Heart left ventricle (tissue), 16 donors: Measurements from ENCODE around the gene ZC3H13. TPM values are rescaled to one million over a fixed set of nuclear protein-coding genes. Genes with fewer than 3 reads are reported as not detected.

ENCODE experiments used
- ATAC-seq, 4 donors: fragments of 200-7000 bp; cut with Tn5 transposase; one replicate each; pipeline ENCODE4 v1.9.1; 2020 to 2022; ENCODE audit warnings: moderate library complexity in 4 of 4, mild to moderate bottlenecking in 3 of 4, moderate number of reproducible peaks in 1 of 4
- DNase-seq, 5 donors: peaks; one replicate each; pipeline ENCODE4 v3.0.0-alpha.2; 2020
- H3K27ac ChIP-seq, 12 donors: fragments of 200-600 bp; sonication (generic) in 4 of 12; one replicate each; pipeline versions ENCODE4 v1.5.0 to v1.8.0; 2016 to 2022; ENCODE audit warnings: mild to moderate bottlenecking in 2 of 12
- H3K27me3 ChIP-seq, 9 donors: fragments of 200-600 bp; sonication (generic) in 2 of 9; one replicate each; pipeline versions ENCODE4 v1.5.1 to v1.8.0; 2016 to 2022; ENCODE audit warnings: mild to moderate bottlenecking in 3 of 9
- H3K36me3 ChIP-seq, 9 donors: fragments of 200-600 bp; sonication (generic) in 2 of 9; one replicate each; pipeline versions ENCODE4 v1.5.0 to v1.8.0; 2018 to 2022; ENCODE audit warnings: mild to moderate bottlenecking in 2 of 9
- H3K4me1 ChIP-seq, 12 donors: fragments of 200-600 bp; sonication (generic) in 4 of 12; one replicate each; pipeline versions ENCODE4 v1.5.0 to v1.8.0; 2016 to 2022; ENCODE audit warnings: mild to moderate bottlenecking in 3 of 12
- H3K4me3 ChIP-seq, 12 donors: fragments of 200-600 bp; sonication (generic) in 4 of 12; one replicate each; pipeline versions ENCODE4 v1.5.0 to v1.8.0; 2017 to 2022; ENCODE audit warnings: mild to moderate bottlenecking in 9 of 12, moderate library complexity in 4 of 12
- H3K9me3 ChIP-seq, 12 donors: fragments of 200-600 bp; sonication (generic) in 4 of 12; one replicate each; pipeline versions ENCODE4 v1.5.0 to v1.8.0; 2016 to 2022; ENCODE audit warnings: mild to moderate bottlenecking in 1 of 12
- POLR2A ChIP-seq, 2 donors: fragments of 450-650 bp; IDR thresholded peaks; one replicate each; pipeline ENCODE4 v1.6.1; 2017; ENCODE audit warnings: antibody characterized with exemption in 2 of 2, mild to moderate bottlenecking in 2 of 2, moderate library complexity in 2 of 2
- WGBS, 4 donors: extraction: QIAGEN DNeasy Blood & Tissue Kit in 2 of 4; methylation state at CpG; one replicate each; pipeline versions ENCODE4 v1.1.5 to v1.1.7; 2013 to 2018; 5-methylcytosine and 5-hydroxymethylcytosine counted together
- intact Hi-C, 10 donors: fragments of 100-400 bp; cut with DNase I; formaldehyde crosslinking; loops; one replicate each; pipeline versions ENCODE4 v1.11.1 to v1.14.2; 2022
- polyA plus RNA-seq, 2 donors: library from polyadenylated mRNA; stranded (reverse); fragments of 200-250 nt; gene quantifications; one replicate each; pipeline ENCODE4 v1.2.3, GENCODE V29; 2013
- total RNA-seq, 9 donors: library from RNA; depleted of rRNA in 2 of 9; stranded (reverse); fragments of >200 nt in 2 of 9; fragmentation: NEBNext Ultra II Directional in 3 of 9; extraction: Animal tissue kit (Norgen Biotek cat#: 25700) in 3 of 9; gene quantifications; one replicate each; pipeline versions ENCODE4 v1.1.0 to v1.2.4, GENCODE V29; 2016 to 2023
- TF ChIP-seq, protein P1 (sequence below), 12 donors: fragments of 200-600 bp; sonication (generic) in 4 of 12; IDR thresholded peaks; one replicate each; pipeline versions ENCODE4 v1.5.0 to v1.8.0; 2018 to 2022; ENCODE audit warnings: antibody characterized with exemption in 12 of 12, mild to moderate bottlenecking in 5 of 12
- donor health status: ischemic (EF 13 %, LVEDD 7.1; RV severe dilation, severe dysfunction).
- donor health status: healthy with polysubstance abuse.
- donor health status: DM: no; HTN: yes; CAD: no.
- donor health status: DM: no; HTN: no; CAD: no.
- donor health status: ischemic (EF 25% LVEDD 6.9; RV normal size, moderate dysfunction).
- donor health status: ischemic (EF 25% LVEDD 5.7; RV mildly dilated, moderate dysfunction).
- donor health status: healthy.
- donor health status: DM: yes; HTN: yes; CAD: no.
- donor health status: ischemic (EF 35%, LVEDD 5.7; RV mildly dilated, moderate dysfunction).
- donor health status: nonischemic (EF 11% LVEDD 7.7; RV severe dilation, severe dysfunction).
- donor health status: DM: yes; HTN: yes; CAD: no.
- donor health status: PGD.
- donor health status: ischemic (EF 29% LVEDD 5.4; RV normal size, mild dysfunction).
- donor health status: nonischemic (EF 23%, LVEDD 6.1; RV moderate dilation, normal function).

ZC3H13 gene
- total and polyA plus RNA-seq, 11 donors = 14.6 to 53.3 (median 36.7) TPM

DNA sequence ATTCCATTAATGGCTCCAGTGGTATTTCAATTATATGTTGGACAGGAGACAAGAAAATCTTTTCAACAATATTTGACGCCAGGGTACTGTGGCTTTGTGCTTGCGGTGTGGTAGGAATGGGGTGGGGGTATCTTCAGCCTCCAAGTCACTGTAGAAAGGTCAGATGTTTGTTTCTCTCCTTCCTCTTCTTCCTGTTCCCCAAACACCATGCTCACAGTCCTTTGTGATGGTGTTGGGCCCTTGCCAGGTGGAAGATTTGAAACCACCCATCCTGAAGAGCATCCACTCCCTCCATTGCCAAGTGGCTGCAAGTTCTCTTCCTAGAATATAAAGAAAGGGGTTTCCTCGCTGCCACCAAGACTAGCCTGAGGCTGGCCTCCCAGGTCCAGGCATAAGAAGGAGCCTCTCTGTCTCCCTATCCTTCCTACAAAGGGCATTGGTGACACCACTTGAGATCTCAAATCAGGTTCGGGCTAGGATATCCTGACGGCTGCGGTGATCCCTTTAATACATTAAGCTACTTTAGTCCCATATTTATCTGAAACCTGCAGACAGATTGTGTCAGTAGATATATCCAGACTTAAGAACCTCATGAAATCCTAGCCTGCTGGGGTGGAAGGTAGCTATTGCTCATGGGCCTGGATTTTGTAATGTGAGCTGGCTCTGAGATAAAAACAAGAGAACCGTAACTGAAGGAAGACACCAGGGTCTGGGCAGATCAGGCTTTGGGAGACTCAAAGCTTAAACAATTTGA is 136.7 kb downstream of the ZC3H13 start:
- H3K27ac ChIP-seq = no peak overlapping the region
- H3K27me3 ChIP-seq = no peaks in the 10 kb centered on the region
- H3K36me3 ChIP-seq = no peaks in the 10 kb centered on the region
- no peak overlapping the region for H3K4me3 ChIP-seq
- H3K4me1 ChIP-seq = no peaks in the 10 kb centered on the region
- no peak for TF ChIP-seq POLR2A (IDR thresholded peaks at IDR 0.05)
- TF ChIP-seq, protein P1, sequence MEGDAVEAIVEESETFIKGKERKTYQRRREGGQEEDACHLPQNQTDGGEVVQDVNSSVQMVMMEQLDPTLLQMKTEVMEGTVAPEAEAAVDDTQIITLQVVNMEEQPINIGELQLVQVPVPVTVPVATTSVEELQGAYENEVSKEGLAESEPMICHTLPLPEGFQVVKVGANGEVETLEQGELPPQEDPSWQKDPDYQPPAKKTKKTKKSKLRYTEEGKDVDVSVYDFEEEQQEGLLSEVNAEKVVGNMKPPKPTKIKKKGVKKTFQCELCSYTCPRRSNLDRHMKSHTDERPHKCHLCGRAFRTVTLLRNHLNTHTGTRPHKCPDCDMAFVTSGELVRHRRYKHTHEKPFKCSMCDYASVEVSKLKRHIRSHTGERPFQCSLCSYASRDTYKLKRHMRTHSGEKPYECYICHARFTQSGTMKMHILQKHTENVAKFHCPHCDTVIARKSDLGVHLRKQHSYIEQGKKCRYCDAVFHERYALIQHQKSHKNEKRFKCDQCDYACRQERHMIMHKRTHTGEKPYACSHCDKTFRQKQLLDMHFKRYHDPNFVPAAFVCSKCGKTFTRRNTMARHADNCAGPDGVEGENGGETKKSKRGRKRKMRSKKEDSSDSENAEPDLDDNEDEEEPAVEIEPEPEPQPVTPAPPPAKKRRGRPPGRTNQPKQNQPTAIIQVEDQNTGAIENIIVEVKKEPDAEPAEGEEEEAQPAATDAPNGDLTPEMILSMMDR (IDR thresholded peaks at IDR 0.05) = no peak
- no peaks in the 10 kb centered on the region for H3K9me3 ChIP-seq
- DNase-seq = no peak
- intact Hi-C loops = no loop called here
- ATAC-seq = no peak
- WGBS, 4 donors = 74 to 82% (median 78%) methylated on average over 7 of the region's 7 CpGs

DNA sequence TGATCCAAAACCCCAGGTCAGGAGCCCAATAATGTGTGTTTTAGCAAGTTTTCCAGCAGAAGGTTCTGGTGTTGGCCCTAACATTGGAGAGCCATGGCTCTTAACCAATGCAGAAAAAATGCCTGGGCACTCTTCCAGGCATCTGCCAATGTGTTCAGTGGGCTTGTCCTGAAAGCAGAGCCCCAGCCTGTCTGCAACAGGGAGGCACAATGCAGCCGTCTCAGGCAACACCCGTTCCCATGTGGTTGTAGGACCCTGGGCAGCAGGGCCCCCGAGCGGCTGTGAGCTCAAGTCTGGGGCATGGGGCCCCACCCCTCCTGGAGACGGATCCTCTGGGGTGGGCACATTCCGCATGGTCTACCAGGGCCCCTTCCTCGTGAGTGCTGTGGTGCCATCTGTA is 142.9 kb downstream of the ZC3H13 start:
- no peak for ATAC-seq
- TF ChIP-seq, protein P1 (IDR thresholded peaks at IDR 0.05) = no peak
- TF ChIP-seq POLR2A (IDR thresholded peaks at IDR 0.05) = no peak
- no peak for DNase-seq
- Histone ChIP-seq H3K27me3 (peaks cover 0 to 8% (median 0%) of the 10 kb centered on the region in 9 donors), H3K9me3 (no peaks in the 10 kb centered on the region), H3K27ac (no peak overlapping the region), H3K4me1 (no peaks in the 10 kb centered on the region), H3K4me3 (no peak overlapping the region), H3K36me3 (no peaks in the 10 kb centered on the region)
- 53 to 100% (median 60%) methylated on average over 2 to 7 of the region's 7 CpGs for WGBS, 4 donors
- intact Hi-C loops = no loop called here

DNA sequence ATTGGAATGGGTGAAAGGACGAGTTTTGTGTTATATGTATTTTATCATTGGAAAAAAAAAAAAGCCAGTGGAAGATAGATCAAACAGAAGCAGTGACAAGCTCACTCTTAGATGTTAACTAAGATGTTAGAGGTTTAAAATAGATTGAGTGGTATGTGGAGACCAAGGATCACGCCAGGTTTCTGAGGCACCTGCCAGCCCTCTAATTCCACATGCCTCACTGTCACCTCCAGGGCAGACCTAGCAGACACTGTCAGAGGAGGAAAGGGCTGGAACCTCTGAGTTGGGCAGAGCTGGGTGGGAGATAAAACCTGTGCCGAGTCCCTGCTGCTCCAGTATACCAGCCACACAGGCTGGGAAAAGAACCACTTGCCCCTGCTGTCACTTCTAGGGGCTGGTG is 143.5 kb downstream of the ZC3H13 start:
- WGBS, 4 donors = 63 to 69% (median 64%) methylated on average over 3 of the region's 3 CpGs
- Histone ChIP-seq H3K4me1 (no peaks in the 10 kb centered on the region), H3K9me3 (no peaks in the 10 kb centered on the region), H3K4me3 (no peak overlapping the region), H3K27ac (no peak overlapping the region), H3K27me3 (peaks cover 0 to 8% (median 0%) of the 10 kb centered on the region in 9 donors), H3K36me3 (no peaks in the 10 kb centered on the region)
- TF ChIP-seq, protein P1 (IDR thresholded peaks at IDR 0.05) = no peak
- TF ChIP-seq POLR2A (IDR thresholded peaks at IDR 0.05) = no peak
- no peak for DNase-seq
- intact Hi-C loops = no loop called here
- no peak for ATAC-seq

DNA sequence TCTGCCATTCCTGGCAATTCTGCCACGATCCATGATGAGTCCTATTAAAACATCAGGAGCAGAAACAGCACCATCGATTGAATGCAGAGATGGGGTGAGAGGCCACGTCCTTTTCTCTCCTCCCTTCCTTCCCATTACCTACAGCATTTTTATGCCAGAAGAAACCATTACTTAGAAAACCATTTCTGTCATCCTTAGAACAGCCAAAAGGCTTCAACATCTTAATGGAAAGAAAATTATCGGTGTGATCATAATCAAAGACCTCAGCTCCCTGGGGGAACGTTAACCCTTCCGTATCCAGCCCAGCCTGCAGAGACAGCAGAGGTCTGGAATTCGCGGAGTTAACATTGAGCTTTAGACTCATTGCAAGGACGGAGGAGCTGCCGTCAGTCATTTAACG is 145.0 kb downstream of the ZC3H13 start:
- no peaks in the 10 kb centered on the region for H3K4me1 ChIP-seq
- ATAC-seq (no peak), DNase-seq (no peak)
- H3K36me3 ChIP-seq = no peaks in the 10 kb centered on the region
- no peak overlapping the region for H3K4me3 ChIP-seq
- TF ChIP-seq, protein P1 (IDR thresholded peaks at IDR 0.05) = no peak
- no peak for TF ChIP-seq POLR2A (IDR thresholded peaks at IDR 0.05)
- peaks cover 0 to 8% (median 0%) of the 10 kb centered on the region in 9 donors for H3K27me3 ChIP-seq
- WGBS, 4 donors = 31 to 49% (median 38%) methylated on average over 11 of the region's 11 CpGs
- H3K9me3 ChIP-seq = no peaks in the 10 kb centered on the region
- intact Hi-C loops = no loop called here
- H3K27ac ChIP-seq = no peak overlapping the region

Other genes with a start within 250 kb of the ZC3H13 start
- gene SIAH3, start 201.0 kb downstream of the ZC3H13 start, total RNA-seq = under 1 TPM in 3 of 9 donors, not detected in 6; 0.05 to 0.18 (median 0.07) TPM
- not detected for gene SIAH3, start 201.0 kb downstream of the ZC3H13 start, polyA plus RNA-seq
- not detected for gene CPB2, start 52.3 kb upstream of the ZC3H13 start, total RNA-seq
- not detected for gene CPB2, start 52.3 kb upstream of the ZC3H13 start, polyA plus RNA-seq
- gene LCP1, start 129.4 kb upstream of the ZC3H13 start, total RNA-seq = 100 to 1,000 TPM in 1 of 9 donors, 10 to 100 TPM in 5, 1 to 10 TPM in 3; 5.6 to 230 (median 11.8) TPM
- gene LCP1, start 129.4 kb upstream of the ZC3H13 start, polyA plus RNA-seq = 1 to 10 TPM; 1.9 to 8.7 TPM
- gene LRRC63, start 159.2 kb upstream of the ZC3H13 start, total RNA-seq = under 1 TPM in 2 of 9 donors, not detected in 7; 0.14 to 0.48 TPM
- not detected for gene LRRC63, start 159.2 kb upstream of the ZC3H13 start, polyA plus RNA-seq